LoVo (cell line): Measurements from ENCODE around the gene FARS2.

Experiments used
- DNase-seq: peaks from one replicate; pipeline ENCODE4 v3.0.0-alpha.2; 2016; ENCODE audit warnings: low spot score

The FARS2 gene

DNA sequence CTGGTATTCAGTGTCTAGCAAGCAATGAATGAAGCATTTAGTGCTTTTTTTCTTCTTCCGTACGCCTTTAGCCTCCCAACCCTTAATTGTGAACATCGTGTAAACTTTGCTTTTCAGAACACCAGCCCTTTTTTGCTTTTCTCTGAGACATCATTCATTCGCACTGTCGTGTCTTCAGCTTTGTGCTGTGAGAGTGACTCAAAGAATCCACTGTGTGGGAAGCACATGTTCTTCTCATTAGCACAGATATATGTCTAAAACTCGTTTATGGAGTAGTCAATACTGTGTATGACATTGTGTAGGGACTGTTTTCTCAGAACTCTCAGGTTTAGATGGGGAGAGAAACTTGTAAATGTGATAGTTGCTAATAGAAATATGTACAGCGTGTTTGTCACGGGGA lies 279.1 kb downstream of the FARS2 start:
- no peak for DNase-seq

DNA sequence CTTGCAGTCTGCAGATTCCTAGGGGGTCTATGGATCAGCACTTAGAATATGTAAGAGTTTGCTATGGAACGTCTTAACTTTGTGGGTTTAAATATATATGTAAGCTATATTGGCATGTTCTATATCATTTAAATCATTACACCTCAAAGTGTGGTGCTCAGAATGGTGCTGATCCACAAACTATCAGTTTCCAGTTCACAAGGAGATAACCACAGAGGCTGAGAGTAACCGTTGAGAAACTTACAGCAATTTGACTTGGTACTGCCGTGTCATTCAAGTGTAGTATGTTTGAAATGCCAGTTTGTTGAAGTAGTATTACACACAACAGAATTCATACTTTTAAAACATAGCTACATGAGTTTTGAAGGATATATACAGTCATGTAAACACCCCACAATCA lies 279.7 kb downstream of the FARS2 start:
- no peak for DNase-seq

DNA sequence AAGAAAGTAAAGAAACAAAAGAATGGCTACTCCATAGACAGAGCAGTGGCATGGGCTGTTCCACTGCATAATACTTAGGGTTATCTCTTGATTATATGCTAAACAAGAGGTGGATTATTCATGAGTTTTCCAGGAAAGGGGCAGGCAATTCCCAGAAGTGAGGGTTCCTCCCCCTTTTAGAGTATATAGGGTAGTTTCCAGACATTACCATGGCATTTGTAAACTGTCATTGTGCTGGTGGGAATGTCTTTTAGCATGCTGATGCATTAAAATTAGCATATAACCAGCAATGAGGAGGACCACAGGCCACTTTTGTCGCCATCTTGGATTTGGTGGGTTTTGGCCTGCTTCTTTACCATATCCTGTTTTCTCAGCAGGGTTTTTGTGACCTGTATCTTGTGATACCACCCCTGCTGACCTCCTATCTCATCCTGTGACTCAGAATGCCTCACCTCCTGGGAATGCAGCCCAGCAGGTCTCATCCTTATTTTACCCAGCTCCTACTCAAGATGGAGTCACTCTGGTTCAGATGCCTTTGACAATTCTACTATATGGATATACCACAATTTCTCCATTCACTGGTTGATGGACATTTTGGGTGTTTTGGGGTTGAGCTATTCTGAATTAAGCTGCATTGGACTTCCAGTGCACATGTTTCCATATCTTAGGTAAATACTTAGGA lies 280.6 kb downstream of the FARS2 start:
- DNase-seq, result peak; percentile 56

DNA sequence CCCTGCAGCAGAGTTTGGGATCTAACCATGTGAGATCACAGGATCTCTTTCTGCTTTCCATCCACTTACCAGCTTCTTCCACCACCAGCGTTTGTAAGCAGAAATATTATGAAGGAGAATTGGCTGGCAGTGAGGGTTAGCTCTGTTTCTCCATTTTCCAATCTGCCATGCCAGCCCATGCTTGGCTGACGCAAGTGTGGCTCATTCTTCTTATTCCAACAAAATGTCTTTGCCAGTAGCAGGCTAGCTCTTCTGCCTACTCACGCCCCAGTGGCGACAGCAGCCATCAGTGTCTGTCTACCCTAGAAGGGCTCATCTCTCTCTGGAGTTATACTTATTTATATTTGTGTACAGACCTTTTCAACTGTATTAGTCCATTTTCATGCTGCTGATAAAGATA lies 286.2 kb downstream of the FARS2 start:
- DNase-seq, result no peak

DNA sequence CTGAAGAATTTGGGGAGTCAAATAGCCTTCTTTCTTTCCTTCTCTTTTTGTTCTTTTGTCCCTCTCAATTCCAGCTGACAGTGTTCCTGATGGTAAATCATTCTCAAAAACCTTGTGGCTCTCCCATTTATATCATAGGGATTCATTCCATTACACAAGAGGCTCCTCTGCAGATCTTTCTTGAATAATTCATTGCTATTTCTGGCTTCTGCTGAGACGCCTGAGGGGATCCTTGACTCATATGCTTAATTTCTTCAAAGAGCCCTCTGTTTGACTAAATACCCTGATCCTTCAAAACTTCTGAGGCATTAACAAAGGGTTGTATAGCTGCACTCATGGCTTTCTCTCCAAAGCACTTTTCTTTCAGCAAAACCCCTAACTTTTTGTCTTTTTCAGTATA lies 289.3 kb downstream of the FARS2 start:
- DNase-seq, result no peak

DNA sequence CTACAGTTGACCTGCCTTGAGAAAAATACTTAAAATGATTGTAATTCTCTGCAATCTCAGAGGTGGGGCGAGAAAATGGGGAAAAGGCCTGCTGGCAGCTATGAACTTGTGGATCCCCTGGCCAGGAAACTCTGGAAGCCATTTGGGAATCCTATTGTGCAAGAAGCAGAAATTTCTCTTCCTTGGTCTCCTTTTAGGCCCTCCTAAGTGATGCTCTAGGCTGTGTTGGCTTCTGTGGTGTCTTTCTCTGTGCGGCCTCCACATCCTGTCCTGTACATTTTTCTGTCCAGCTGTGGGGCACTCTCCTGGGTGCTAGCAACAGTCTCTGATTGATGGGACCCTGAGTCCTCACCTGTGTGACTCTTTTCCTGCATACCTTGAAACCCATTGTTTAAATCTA lies 290.9 kb downstream of the FARS2 start:
- no peak for DNase-seq

DNA sequence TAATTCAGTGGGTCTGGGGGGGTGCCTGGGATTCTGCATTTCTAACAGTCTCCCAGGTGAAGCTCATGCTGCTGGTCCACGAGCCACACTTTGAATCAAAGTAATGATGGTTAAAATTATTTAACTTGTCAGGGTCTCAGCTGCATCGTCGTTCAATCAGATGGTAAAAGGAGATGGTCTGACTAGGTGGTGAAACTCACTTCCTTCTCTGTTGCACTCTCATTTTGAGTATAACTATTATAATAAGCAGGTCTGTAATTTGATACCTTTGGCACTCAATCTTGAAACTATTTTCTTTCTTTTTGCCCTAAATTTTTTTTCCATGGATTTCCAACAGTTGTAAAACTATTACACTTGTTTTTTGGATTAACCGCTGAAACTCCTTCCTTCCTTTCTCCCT lies 292.5 kb downstream of the FARS2 start:
- no peak for DNase-seq

DNA sequence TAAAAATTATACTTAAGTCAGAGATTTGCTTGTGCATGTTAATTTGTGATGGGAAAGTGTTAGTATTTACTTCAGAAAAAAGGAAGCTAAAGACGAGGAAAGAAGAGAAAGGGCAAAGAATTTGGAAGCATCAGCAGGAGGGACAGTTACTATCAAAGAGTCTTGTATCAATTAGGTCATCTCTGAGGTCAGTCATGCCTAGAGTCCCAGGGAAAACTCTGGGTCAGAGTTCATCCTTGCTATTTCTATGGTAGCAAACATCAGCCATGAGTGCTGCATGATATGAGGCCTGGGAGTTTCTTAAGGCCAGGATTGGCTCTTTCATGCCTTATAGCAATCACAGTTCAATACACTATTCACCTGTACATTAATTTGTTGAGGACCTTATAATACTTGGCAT lies 292.9 kb downstream of the FARS2 start:
- DNase-seq, result no peak

DNA sequence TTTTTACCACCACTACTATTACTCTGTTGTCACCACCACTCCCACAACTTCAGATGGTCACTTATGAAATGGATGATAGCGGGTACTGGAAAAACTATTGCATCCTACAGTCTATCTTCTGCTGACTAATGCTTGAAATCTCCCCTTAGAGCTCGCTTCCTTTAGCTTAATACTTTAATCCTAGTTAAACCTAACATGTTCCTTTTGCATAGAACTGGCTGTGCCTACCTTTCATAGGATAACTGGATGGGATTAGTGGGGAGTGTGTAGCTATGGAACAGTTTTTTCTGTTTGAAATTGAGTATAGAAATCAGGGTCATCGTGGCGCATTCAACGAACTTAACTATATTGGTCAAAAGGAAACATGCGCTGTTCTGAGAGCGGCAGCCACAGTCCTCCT lies 294.7 kb downstream of the FARS2 start:
- DNase-seq, result no peak

DNA sequence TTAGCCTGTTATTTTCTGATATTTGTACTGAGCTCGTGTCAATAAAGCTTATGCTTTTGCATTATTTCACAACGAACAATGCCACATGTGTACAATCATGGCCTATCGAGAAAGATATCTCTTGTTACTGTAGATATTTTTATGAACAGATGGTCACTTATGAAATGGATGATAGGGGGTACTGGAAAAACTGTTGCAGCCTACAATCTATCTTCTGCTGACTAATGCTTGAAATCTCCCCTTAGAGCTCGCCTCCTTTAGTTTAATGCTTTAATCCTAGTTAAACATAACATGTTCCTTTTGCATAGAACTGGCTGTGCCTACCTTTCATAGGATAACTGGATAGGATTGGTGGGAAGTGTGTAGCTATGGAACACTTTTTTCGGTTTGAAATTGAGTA lies 296.2 kb downstream of the FARS2 start:
- no peak for DNase-seq

DNA sequence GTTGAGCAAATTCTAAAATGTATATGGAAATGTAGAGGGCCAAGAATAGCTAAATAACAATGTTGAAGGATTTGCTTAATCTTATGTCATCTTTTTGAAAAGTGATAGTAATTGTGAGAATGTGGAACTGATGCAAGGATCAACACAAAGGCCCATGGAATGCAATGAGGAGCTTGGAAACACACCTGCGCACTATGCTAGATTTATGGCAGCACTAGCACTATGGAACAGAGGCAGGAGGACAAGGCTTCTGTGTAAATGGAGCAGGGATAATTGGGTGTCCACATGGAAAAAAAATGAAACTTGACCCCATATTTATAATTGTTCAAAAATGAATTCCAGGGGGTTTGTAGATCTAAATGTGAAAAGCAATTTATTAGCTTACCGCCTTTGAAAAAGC lies 298.3 kb downstream of the FARS2 start:
- DNase-seq, result no peak

DNA sequence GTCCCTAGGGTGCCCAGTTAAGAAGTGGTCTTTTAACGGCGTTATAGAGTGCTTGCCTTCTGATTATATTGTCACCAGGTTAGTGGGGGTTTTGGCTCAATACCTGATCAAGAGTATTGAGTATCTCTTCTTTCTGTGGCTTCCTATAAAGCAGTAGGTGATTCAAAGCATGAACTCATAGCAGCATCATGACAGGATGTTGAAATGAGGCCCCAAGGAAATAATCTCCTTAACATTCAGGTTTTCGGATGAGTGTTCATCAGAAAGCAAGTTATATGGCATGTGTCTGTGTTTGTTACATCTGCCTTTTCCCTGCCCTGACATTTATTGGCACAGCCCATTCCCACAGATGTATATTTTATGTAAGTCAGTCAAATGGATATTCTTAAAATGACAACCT lies 301.0 kb downstream of the FARS2 start:
- no peak for DNase-seq

DNA sequence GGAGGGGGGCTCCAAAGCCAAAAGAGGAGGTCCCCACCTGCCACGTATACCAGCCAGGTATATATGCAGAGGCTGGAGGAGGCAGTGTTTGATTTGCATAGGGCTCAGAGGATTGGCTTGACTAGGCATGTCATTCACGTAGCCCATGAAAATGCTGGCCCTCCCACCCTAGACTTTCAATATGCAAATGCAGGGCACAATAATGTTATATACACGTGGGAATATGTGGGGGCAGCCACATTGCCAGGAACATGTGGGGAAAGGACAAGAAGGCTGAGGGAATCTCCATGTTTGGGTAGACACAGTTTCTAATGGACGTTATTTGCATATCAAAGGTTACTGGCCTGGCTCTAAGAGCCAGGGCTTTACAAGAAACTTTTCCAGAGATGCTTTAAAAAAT lies 301.8 kb downstream of the FARS2 start:
- DNase-seq, result no peak

DNA sequence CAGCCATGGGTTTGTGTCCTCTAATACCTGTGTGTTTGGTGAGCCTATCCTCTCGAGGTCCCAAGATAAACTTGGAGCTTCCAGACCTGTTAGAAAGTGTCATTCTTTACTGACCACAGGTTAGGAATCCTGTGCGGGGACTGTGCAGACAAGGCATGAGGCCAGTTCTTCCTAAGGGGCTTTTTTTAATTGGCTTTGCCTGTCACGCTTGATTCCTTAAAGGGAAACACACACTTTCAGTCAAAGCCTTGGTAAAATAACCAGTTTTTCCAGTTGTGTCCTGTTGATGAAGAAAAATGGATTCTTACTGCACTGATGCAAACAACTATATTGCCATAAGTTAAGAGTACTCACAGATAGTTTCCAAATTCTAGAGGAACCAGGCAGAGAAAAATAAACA lies 303.4 kb downstream of the FARS2 start:
- DNase-seq, result peak; percentile 1

DNA sequence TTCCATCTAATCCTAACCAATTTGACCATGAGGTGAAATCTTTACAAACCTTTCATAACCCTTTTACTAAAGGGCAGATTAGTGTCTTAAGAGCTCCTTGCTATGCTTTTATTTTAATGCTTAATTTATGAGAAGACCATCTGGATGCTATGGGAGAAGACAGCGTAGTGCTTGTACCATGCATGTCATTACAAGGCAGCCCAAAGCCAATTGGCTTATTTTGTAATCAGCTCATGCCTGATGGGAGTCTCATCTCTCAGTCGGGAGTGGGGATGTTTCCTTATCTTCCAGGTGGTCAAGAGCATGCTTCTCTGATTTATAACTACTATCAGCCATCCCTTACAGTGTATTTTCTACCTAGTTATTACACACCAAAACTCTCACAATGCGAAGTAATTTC lies 304.7 kb downstream of the FARS2 start:
- no peak for DNase-seq

DNA sequence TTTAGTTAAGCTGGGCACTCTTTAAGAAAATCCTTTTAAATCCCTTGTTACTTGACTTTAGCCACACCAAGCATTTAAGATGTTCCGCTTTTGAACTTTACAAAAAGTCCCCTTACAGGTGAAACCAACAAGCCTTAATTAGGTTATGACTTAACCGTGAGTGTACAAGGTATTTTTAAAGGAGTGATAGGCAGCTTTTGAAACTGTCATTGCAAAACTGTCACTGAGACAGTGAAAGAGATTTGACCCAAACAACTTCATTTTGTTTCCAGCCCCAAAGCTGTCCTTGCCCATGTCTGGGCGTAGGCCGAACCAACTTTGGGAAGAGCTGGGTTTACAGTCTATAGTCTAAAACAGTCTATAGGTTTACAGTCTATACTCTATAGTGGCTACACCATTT lies 305.4 kb downstream of the FARS2 start:
- DNase-seq, result no peak

DNA sequence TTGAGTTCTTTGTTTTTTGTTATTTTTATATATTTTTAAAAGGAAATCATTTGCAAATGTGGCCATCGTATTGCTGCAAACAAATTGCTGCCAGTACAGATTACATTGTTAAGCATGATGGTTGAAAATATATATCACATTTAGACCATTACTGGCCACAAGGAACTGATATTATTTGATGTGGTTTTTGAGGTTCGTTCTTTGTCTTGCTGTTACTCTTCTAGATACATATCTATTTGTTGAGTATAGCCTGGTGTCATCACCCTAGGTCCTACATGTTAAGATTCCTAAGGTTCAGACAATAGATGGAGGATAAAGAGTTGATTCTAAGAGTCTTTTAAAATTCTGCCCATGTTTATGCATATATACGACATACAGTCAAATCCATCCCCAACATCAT lies 306.0 kb downstream of the FARS2 start:
- no peak for DNase-seq

DNA sequence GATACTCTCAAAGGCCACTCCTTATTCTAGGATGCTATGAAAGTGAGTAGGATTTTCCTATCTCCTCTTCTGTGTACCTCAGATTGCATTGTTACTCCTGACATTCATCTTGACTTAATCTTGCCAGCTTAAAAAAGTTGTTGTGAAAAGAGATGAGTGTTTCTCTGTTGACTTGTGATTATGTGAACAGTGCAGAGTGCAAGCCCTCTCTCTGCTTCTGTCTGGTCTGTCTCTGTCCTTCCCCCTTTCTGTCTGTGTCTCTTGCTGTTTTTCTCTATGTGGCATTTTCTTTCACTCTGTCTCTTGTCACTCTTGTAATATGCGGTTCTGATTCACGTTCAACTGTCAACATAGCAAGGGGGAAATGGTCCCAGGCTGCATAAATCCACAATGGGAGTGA lies 306.6 kb downstream of the FARS2 start:
- DNase-seq, result no peak

DNA sequence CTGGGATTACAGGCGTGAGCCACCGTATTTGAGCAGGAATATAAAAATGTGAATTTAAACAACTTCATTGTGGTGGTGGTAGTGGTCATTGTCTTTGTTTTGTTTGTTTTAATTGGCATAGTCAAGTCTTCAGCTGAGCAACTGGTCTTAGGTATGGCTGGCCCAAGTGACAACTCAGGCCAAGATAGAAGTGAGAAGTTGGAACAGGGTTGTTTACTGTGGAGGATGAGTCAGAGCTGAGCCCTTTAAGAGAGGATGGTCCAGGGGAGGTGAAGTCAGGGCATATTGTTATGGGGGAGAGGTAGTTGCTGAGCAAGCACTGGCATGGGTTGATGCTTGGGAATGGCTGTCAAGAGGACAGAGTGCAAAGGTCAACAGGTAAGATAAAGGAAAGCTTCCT lies 308.2 kb downstream of the FARS2 start:
- DNase-seq, result no peak

DNA sequence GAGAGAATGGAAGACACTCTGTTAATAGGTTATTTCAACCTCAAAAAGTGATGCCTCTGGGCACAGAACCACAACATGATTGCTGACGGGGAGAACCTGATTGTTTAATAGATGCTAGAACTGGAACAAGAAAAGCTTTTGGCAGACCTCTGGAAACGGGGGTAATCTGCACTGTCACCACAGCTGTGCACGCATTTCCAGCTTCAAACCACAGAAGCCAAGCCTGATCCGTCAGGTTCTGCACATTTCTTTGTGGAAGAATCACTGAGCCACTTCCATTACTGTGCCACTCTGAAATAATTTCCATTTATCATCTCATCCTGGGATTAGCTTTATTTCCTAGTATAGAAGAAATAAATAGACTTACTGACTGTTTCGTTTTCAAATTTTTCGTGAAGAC lies 309.3 kb downstream of the FARS2 start:
- no peak for DNase-seq

DNA sequence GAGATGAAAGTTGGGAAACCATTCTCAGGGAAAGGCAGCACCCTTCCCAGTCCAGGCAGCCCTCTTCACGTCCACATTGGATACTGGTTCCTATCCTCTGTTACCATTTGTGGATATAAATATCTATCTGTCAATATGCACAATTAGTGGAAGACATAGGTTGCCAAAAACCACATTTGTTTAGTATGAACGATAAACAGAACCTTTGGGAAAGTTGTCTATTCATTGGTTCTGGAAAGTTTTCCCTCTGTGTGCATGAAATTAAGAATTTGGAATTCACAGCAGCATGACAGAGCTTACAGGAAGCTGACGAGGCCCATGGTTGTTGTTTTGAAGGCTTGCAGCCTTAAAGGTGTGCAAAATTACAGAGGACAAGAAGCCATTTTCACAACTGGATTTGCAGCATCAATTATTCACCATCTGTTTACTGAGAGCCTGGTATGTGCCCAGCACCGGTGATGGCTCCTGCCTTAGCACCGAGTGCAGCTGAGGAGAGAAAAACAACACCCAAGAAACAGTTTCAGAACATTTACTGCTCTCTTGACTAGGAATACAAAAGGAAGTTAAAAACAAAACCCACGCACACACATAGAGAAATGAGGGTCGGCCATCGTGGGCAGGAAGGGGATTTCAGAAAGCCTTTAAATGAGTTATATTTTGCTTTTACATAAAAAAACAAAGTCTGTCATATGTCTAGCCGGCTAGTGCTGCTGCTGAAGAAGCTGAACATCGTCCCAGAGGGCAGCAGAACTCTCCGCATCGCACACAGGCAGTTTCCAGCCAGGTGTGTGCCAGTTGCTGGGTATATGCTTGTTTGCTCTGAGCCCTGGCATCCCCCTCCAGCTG lies 319.6 kb downstream of the FARS2 start:
- DNase-seq, result no peak

DNA sequence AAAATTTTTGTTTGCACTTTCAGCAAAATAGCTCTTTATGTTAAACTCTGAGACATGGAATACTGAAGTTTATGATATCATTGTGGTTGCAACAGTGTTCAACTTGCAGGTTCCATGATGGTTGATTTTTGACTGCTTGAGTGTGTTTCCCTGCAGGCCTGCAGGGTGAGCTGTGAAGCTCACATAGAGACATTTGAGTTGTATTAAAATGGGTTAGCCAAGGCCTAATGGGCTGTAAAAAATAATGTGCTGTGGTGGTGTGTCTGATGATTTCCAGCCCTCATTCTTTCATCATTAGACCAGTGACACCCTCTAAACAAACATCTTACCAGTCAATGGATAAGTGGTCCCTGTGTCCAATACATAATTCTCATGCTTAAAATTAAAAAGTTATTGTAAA lies 321.4 kb downstream of the FARS2 start:
- DNase-seq, result no peak

DNA sequence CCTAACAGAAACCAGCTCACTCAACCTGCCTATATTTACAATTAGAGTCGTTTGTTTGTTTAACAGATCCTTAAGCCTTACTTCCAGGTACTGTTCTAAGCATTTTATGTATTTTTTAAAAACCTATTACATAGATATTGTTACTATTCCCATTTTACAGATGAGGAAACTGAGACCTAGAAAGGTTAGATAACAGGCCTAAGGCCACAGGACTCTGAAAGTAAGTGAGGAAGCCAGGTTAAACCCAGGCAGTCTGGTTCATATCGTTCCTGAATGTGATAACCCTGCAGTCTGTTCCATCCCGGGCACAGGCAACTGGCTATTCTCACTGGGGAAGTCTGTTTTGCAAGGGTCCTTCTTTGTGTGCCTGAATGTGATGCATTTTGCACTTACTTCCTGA lies 322.2 kb downstream of the FARS2 start:
- DNase-seq, result no peak

DNA sequence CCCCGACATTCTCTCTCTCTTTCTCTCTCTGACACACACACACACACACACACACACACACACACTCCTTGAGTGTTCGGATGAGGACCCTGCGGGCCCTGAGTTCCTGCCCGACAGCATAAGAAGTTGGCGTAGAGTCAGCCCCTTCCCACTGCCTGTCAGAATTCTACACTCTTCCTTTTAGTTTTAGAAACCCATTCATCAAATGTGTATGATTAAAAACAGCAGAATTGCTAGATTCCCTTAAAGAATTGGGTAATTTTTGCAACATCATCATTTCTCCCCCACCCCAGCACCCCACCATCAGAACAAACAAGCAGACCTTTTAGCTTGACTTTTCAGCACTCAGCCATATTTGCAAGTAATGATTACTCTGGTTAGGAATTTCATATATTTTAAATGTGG lies 322.8 kb downstream of the FARS2 start:
- DNase-seq, result no peak
